ENCODE measurements around the gene DAPK2.

GRCh38 chr15:64050281-64051092 lies 4.2 kb upstream of the DAPK2 start:
- TF ChIP-seq CTCF (conservative IDR thresholded peaks at IDR 0.05 in 1 of 2, IDR thresholded peaks at IDR 0.05 in 1 of 2; ENCODE audit: low read depth in 1 of 2, low read length in 2 of 2) (no peak), EZH2 (IDR thresholded peaks at IDR 0.05; ENCODE audit: low read length, missing control alignments) (no peak)

Measured in fibroblast of lung (primary cell).